Measurements from ENCODE around the gene KLF15.

DNA sequence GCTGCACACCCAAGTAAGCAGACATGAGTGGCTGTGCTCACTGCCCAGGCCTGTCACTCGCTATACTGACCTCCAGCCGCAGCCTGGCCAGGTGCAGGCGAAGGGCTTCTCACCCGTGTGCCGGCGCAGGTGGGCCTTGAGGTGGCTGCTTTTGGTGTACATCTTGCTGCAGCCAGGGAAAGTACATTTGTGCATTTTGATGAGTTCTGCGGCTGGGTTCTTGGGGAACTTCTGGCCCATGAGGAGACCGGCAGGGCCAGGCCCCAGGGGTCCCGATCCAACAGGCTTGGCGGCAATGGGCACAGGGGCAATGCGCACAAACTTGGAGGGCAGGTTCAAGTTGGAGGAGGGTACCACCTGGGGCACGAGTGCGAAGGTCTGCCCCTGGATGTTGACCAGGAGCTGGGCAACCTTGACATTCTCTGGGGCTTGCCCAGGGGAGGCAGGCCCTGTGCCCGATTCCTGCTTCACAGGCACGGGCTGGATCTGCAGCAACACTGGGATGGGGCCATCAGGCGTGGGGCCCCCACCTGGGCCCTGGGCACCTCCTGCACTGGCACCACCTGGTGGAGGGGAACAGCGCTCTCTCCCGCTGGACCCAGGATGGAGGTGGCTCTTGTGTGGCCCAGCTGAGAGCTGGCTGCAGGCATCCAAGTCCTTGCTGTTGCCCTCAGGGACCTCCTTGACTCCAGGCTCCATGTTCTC is 5.3 kb downstream of the KLF15 start:
- TF ChIP-seq POLR2AphosphoS5 (IDR thresholded peaks at IDR 0.05; ENCODE audit: borderline replicate concordance, low read depth, low read length): no peak
- TF ChIP-seq EZH2 (IDR thresholded peaks at IDR 0.05): no peak
